HTERT RPE-1 (cell line): ENCODE results near the gene C1orf21.

ENCODE experiments used
- in situ Hi-C: fragments of 300-500 bp; cut with MboI; formaldehyde crosslinking; loops from 4 replicates; pipeline ENCODE4 v1.14.3; 2020; ENCODE audit warnings: low sequenced_read_pairs

The C1orf21 gene

GRCh38 chr1:184482136-184482535 is 95.3 kb downstream of the C1orf21 start:
- in situ Hi-C loops = no loop called here

- in situ Hi-C loops = no loop called here
These were observed 96.4 kb downstream of the C1orf21 start for GRCh38 chr1:184483101-184483683.

DNA sequence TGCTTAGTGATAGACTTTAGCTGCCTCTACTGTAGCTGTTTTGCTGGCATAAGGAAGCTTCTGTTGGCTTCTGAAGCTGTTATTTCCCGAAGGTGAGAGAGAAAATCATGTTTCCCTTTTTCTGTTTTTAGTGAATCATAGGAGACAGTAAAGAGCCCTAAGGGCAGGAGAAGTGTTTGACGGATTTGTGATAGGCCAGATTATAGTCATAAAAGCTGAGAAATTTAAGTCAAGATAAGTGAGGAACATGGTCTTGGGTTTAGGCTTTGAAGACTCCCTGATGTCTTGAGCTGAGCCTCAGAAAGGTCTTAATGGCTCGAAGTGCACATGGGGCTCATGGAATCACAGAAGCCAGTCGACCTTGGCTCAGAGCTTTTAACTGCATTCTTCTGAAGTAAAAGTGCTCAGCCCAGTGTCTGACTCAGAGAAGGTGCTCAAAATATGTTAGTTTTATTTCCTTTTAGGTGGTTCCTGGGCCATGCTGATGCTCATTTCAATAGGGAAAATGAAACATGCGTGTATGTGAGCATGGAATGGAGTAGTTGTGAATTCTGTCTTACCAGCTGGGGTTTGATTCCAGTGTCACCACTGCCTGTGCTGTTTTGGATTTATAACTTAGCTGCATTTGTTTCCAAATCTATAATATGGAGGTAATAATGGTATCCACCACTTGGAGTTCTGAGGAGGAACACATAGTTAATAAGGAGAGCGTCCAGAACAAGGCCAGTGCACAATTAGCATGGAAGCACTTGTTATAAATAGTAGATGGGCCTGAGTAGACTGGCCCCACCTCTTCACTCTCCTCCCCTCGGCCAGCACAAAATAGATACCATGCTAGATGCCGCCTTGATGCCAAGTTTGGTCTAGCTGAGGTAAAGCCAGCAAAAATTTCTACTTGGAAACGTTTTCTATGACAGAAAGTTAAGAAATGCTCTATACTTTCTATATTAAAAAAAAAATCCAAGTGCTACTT is 99.2 kb downstream of the C1orf21 start:
- in situ Hi-C loops = no loop called here

GRCh38 chr1:184486761-184487445 is 100.1 kb downstream of the C1orf21 start:
- in situ Hi-C loops = no loop called here

GRCh38 chr1:184487531-184488193 is 100.8 kb downstream of the C1orf21 start:
- in situ Hi-C loops = no loop called here

- in situ Hi-C loops = no loop called here
These were observed 103.1 kb downstream of the C1orf21 start for GRCh38 chr1:184489908-184490307.

- in situ Hi-C loops = no loop called here
These were observed 105.7 kb downstream of the C1orf21 start for GRCh38 chr1:184492536-184492935.

GRCh38 chr1:184493987-184494388 is 107.2 kb downstream of the C1orf21 start:
- in situ Hi-C loops = no loop called here

- in situ Hi-C loops = no loop called here
These were observed 108.1 kb downstream of the C1orf21 start for GRCh38 chr1:184494929-184495328.

GRCh38 chr1:184497959-184498723 is 111.3 kb downstream of the C1orf21 start:
- in situ Hi-C loops = no loop called here

GRCh38 chr1:184499616-184500015 is 112.8 kb downstream of the C1orf21 start:
- in situ Hi-C loops = no loop called here

DNA sequence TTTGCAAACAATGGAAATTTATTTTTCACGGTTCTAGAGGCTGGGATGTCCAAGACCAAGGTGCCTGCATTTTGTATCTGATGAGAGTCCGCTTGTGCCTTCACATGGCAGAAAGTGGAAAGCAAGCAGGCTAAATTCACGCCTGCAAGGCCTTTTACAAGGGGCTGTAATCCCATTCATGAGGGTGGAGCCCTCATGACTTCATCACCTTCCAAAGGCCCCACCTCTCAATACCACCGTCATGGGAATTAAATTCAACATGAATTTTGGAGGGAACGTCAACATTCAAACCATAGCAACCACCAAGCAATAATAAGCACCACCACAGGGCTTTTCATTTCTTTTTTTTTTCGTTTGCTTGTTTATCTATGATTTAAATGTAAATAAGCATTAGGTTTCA is 115.3 kb downstream of the C1orf21 start:
- in situ Hi-C loops = no loop called here

DNA sequence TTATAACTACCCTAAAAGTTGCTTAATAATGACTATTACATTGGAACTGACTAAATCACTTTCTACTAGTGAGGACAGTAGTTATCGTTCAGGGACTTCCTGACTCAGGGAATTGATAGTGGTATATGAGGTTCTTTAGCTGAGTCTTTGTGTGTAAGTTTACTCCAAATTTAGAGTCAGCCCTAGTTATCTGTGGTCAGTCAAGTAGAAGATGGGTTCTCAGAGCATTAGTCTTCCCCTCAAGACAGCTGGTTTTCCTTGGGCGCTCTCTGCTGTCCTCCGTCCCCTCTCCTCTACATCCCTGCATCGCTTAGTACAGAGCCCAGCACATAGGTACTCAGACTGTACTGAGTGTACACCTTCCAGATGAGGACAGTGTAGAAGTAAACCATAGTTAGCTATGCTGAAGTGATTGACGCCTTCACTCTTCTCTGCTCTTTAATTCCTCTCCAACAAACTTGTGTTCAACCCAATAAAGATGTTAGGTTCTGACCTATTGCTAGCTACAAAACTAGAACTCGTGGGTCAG is 116.5 kb downstream of the C1orf21 start:
- in situ Hi-C loops = no loop called here

- in situ Hi-C loops = no loop called here
These were observed 117.5 kb downstream of the C1orf21 start for GRCh38 chr1:184504040-184504954.

DNA sequence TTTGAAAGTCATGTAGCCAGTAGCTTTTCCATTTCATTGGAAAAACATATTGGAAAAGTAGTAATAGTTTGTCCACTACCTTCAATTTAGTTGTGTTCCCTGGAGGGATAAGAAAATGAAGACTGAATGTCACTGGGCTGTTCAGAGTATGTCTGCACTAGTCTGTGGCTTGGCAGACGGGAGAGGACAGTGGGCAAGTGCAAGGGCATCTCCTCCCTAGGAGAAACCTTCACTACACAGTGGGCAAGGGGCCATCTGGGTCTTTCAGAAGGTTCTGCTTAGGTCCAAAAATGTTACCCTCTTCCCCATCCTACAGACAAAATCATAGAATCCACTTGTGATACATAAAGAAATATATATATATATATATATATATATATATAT is 118.1 kb downstream of the C1orf21 start:
- in situ Hi-C loops = no loop called here

GRCh38 chr1:184506481-184506880 is 119.7 kb downstream of the C1orf21 start:
- in situ Hi-C loops = no loop called here

- in situ Hi-C loops = no loop called here
These were observed 120.3 kb downstream of the C1orf21 start for GRCh38 chr1:184507165-184507564.

- in situ Hi-C loops = no loop called here
These were observed 120.9 kb downstream of the C1orf21 start for GRCh38 chr1:184507604-184508280.

DNA sequence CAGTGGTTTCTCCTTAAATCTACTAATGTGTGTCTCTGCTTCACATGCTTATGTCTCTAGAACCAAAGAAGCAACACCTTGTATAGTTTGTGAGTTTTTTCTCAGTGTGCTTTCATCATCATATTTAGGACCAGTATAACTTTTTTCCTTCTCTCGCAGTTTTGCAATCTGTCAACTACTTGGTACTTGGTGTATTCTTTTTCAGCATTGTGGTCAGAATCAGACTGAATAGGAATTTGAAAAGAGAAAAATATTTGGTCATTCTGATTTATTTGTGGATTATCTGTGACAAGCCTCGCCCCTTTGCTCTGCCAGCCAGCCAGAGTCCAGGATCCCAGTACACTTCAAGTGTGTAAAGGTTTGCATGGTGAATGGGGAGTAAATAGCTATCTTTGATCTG is 122.3 kb downstream of the C1orf21 start:
- in situ Hi-C loops = no loop called here
